Prostate gland (tissue), 2 donors: Measurements from ENCODE around the gene SLC16A5. TPM values are rescaled to one million over a fixed set of nuclear protein-coding genes. Genes with fewer than 3 reads are reported as not detected.
"Not testable (repeated sequence)": the region's sequence is repeated elsewhere in the genome, so short reads cannot be mapped to it uniquely, and the experiment has no call there.

ENCODE experiments used
- DNase-seq: peaks from one replicate; pipeline ENCODE4 v3.0.0-alpha.2; 2019; ENCODE audit warnings: low spot score
- H3K27ac ChIP-seq, 2 donors: fragments of 200-600 bp; sonication (generic); 2 replicates each; pipeline ENCODE4 v1.5.1; 2017 to 2019
- H3K27me3 ChIP-seq: fragments of 200-600 bp; sonication (generic); replicated peaks from 2 replicates; pipeline ENCODE4 v1.5.1; 2019; ENCODE audit not compliant: insufficient read depth
- H3K36me3 ChIP-seq, 2 donors: fragments of 200-600 bp; sonication (generic); 1 replicate in 1 of 2; 2 replicates in 1 of 2; pipeline versions ENCODE4 v1.5.1 to v1.8.1; 2017 to 2019
- H3K4me1 ChIP-seq: fragments of 200-600 bp; sonication (generic); replicated peaks from 2 replicates; pipeline ENCODE4 v1.5.1; 2019
- H3K4me3 ChIP-seq, 2 donors: fragments of 200-600 bp; sonication (generic); 2 replicates each; pipeline ENCODE4 v1.5.1; 2017 to 2019
- H3K9me3 ChIP-seq: fragments of 200-600 bp; sonication (generic); 2 replicates; pipeline ENCODE4 v1.5.1; 2017
- CTCF ChIP-seq, 4 experiments: fragments of 200-600 bp in 2 of 4; fragments of 450-650 bp in 2 of 4; sonication (generic) in 2 of 4; IDR thresholded peaks; 1 replicate in 3 of 4; 2 replicates in 1 of 4; pipeline ENCODE4 v1.5.1; 2016 to 2019; ENCODE audit warnings: antibody characterized with exemption in 4 of 4, mild to moderate bottlenecking in 2 of 4, moderate library complexity in 2 of 4
- POLR2A ChIP-seq: fragments of 450-650 bp; IDR thresholded peaks from one replicate; pipeline ENCODE4 v1.6.1; 2016; ENCODE audit warnings: antibody characterized with exemption, mild to moderate bottlenecking
- POLR2AphosphoS5 ChIP-seq: sonication (generic); formaldehyde crosslinking; IDR thresholded peaks from one replicate; pipeline ENCODE4 v1.6.1; 2017; ENCODE audit warnings: antibody characterized with exemption
- WGBS: methylation state at CpG from one replicate; pipeline ENCODE4 v1.1.5; 2018; 5-methylcytosine and 5-hydroxymethylcytosine counted together
- intact Hi-C: fragments of 100-400 bp; cut with DNase I; formaldehyde crosslinking; loops from one replicate; pipeline ENCODE4 v1.14.2; 2022
- total RNA-seq, 2 donors: library from RNA; depleted of rRNA; stranded (reverse); fragments of >200 nt; gene quantifications; one replicate each; pipeline ENCODE4 v1.1.0, GENCODE V29; 2016

SLC16A5 gene
- total RNA-seq, 2 donors from 2014 or later: 65.0 to 66.4 TPM

- Histone ChIP-seq H3K4me1 (peaks cover 5% of the 10 kb centered on the region), H3K4me3 (no peak overlapping the region)
Observed at GRCh38 chr17:75128694-75129505, 41.1 kb downstream of the SLC16A5 start.

DNA sequence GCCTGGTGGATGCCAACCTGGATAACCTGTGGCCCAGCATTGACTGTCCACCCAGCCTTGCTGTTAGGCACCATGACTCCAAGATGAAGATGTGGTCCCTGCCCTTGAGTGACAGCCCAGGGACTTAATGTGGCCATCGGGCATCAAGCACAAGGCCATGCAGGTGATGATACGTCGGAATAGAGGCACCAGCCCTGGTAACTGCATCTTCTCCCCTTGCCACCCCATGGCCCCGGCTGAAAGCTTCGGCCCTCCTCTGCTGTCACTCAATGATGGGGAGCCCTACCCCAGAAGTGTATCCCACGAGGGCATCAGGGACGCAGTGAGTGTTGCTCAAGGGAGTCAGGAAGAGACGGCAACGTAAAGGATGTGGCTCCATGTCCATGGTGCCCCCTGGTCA, 41.8 kb downstream of the SLC16A5 start:
- intact Hi-C loops: no loop called here
- H3K36me3 ChIP-seq: no peaks in the 10 kb centered on the region
- H3K4me3 ChIP-seq: no peak overlapping the region
- TF ChIP-seq POLR2A: no peak
- peaks cover 5% of the 10 kb centered on the region for H3K4me1 ChIP-seq
- no peaks in the 10 kb centered on the region for H3K27me3 ChIP-seq
- no peak for DNase-seq
- H3K27ac ChIP-seq: no peak overlapping the region
- WGBS: 89% methylated on average over 9 of the region's 9 CpGs
- no peaks in the 10 kb centered on the region for H3K9me3 ChIP-seq

More at GRCh38 chr17:75128694-75129505, 41.1 kb downstream of the SLC16A5 start:
- TF ChIP-seq CTCF (IDR thresholded peaks at IDR 0.05): no peak
- TF ChIP-seq POLR2A: no peak
- TF ChIP-seq POLR2AphosphoS5: no peak
- Histone ChIP-seq H3K9me3 (no peaks in the 10 kb centered on the region), H3K27ac (no peak overlapping the region), H3K27me3 (no peaks in the 10 kb centered on the region), H3K36me3 (no peaks in the 10 kb centered on the region)
- intact Hi-C loops: no loop called here
- DNase-seq: no peak
- WGBS: 83% methylated on average over 33 of the region's 33 CpGs

DNA sequence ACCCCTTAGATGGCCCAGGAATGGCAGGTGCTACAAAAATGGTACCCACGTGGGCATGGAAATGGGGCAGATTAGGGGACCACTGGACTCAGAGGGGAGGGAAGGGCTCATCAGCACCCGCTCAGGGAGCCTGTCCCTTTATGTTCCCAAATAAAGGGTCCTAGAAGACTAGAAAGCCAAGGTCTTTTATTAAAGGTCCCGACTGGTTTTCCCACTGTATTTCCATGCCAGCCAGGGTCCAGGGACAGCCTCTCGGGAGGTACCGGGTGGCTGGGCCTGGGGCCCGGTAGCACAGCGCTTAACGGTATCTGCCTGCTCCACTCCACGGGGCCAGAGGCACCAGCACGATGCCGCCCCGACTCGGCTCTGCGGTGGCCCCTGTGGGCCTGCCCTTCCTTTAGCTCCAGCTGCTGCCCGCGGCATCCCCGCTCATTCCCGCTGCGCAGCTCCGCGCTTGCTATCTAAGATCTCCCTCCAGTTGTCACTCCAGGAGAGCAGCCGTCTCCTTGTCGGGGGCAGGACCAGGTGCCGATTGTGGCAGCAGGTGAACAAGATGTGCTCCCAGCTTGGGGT, 42.4 kb downstream of the SLC16A5 start:
- H3K27ac ChIP-seq: peak overlapping the region; percentile 88
- TF ChIP-seq POLR2AphosphoS5 (no peak), POLR2A (no peak), CTCF (IDR thresholded peaks at IDR 0.05) (no peak)
- H3K27me3 ChIP-seq: no peaks in the 10 kb centered on the region
- peaks cover 5% of the 10 kb centered on the region for H3K4me1 ChIP-seq
- H3K9me3 ChIP-seq: no peaks in the 10 kb centered on the region
- no peak for DNase-seq
- 75% methylated on average over 24 of the region's 24 CpGs for WGBS
- H3K4me3 ChIP-seq: peak overlapping the region in 1 of 2 donors; percentile 80
- H3K36me3 ChIP-seq: no peaks in the 10 kb centered on the region
- intact Hi-C loops: no loop called here

DNA sequence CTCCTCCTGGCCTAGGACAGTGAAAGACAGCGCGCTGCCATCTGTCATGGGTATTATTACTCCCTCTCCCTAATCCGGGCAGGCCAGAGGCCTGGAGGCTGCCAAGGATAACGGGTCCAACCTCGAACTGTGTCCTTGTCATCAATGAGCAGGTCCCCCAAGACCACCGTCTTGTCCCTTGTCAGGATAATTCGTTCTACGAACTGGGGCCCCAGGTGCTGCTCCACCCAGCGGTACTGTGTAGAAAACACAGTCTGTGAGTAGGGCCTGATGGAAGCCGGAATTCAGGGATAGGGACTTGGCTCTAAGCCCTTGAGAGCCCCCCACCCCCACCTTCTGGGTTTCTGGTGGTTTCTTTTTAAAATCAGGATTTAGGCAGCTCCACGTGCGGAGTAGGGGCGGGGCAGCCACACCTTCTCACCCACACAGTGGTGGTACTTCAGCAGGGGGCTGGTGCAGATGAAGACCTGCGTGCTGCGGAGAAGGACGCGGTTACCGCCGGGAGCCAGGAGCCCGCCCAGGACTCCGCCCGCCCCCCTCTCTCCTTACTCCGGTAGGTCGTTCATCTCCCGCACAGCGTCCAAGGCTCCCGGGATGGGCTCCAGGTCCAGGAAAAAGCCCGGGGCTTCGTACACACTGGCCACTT, 43.0 kb downstream of the SLC16A5 start:
- Histone ChIP-seq H3K27ac (peak overlapping the region; percentile 88), H3K9me3 (no peaks in the 10 kb centered on the region), H3K4me1 (peaks cover 5% of the 10 kb centered on the region), H3K27me3 (no peaks in the 10 kb centered on the region), H3K4me3 (peak overlapping the region; percentile 63 to 80), H3K36me3 (no peaks in the 10 kb centered on the region)
- TF ChIP-seq CTCF (IDR thresholded peaks at IDR 0.05) (peak in 2 of 4 experiments; percentile 50 to 52), POLR2A (no peak)
- intact Hi-C loops: no loop called here
- DNase-seq: peak; percentile 39
- WGBS: 11% methylated on average over 25 of the region's 29 CpGs

DNA sequence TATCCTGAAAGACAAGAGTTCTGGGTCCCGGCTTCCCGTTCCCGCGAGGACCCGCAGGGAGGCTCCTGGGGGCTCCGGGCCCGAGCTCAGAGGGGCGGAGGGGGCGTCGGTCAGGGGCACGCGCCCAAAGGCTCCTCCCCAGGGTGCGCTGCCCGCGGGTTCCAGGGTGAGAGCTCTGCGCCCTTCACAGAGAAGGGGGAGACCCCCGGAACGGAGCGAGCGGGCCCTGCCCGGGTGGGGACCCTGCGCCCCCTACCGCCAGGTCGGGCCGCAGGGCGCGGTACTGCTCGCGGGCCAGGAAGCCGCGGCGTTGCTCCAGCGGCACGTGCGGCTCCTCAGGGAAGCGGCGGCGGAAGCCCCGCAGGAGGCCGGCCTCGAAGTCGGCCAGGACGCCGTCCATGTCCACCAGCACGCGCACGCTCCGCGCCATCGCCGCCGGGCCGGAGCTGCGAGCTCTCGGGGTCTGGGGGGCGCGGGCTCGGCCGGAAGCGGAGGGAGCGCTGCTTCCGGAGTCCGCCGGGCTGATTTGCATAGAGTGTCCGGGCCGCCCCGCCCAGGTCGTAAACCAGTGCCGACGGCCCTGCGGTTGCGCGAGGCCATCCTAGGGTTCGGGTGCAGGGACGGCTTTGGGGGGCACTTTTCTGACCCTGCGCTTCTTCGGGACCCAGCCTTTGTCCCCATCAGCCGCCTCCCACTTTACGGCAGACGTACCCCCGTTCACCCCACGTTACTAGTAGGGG, 43.7 kb downstream of the SLC16A5 start, which contains the start of gene NT5C:
TSS of gene NT5C (minus strand) at position 465 of the 740 bp plus-strand sequence. CDS start at position 430, 35 bp downstream.
- TF ChIP-seq CTCF (IDR thresholded peaks at IDR 0.05) (peak; percentile 46 to 84 (median 67)), POLR2A (peak; percentile 51), POLR2AphosphoS5 (peak; percentile 53)
- intact Hi-C loops: no loop called here
- Histone ChIP-seq H3K27me3 (no peaks in the 10 kb centered on the region), H3K4me1 (peaks cover 5% of the 10 kb centered on the region), H3K36me3 (no peaks in the 10 kb centered on the region), H3K9me3 (no peaks in the 10 kb centered on the region), H3K27ac (peak within 1 kb of the TSS; percentile 88), H3K4me3 (peak within 1 kb of the TSS; percentile 63 to 80)
- WGBS: 3% methylated on average over 40 of the region's 82 CpGs
- peak; percentile 76 for DNase-seq

DNA sequence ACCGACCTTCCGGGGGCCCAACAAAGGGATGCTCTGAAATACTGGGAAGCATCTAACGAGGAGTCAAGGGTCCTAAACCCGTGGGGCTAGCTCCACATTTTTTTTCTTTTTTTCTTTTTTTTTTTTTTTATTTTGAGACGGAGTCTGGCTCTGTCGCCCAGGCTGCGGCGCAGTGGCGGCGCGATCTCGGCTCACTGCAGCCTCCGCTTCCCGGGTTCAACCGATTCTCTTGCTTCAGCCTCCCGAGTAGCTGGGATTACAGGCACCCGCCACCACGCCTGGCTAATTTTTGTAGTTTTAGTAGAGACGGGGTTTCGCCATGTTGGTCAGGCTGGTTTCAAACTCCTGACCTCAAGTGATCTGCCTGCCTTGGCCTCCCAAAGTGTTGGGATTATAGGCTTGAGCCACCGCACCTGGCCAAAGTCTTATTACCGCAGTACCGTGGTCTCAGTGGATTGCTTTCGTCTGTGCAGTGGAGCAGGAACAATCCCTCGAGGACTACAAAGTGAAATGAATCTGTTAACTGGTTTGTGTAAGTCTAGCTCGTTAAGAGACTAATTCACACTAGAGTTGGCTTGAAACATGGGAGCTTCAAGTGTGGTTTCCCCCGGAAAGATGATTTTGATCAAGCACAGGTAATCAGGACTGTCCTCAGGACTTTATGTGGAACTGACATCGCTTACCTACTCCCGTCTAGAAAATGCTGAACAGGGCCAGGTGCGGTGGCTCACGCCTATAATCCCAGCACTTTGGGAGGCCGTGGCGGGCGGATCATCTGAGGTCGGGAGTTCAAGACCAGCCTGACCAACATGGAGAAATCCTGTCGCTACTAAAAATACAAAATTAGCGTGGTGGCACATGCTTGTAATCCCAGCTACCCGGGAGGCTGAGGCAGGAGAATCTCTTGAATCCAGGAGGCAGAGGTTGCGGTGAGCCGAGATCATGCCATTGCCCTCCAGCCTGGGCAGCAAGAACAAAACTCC, 44.6 kb downstream of the SLC16A5 start:
- H3K27ac ChIP-seq: peak overlapping the region; percentile 88
- H3K4me1 ChIP-seq, intact Hi-C loops, DNase-seq, H3K9me3 ChIP-seq, H3K36me3 ChIP-seq, H3K27me3 ChIP-seq: not testable (repeated sequence)
- H3K4me3 ChIP-seq: peak overlapping the region; percentile 63 to 80
- 77% methylated on average over 40 of the region's 40 CpGs for WGBS
